ENCODE measurements around the gene ALOX5.
"Not testable (repeated sequence)": the region's sequence is repeated elsewhere in the genome, so short reads cannot be mapped to it uniquely, and the experiment has no call there.

ALOX5 gene

DNA sequence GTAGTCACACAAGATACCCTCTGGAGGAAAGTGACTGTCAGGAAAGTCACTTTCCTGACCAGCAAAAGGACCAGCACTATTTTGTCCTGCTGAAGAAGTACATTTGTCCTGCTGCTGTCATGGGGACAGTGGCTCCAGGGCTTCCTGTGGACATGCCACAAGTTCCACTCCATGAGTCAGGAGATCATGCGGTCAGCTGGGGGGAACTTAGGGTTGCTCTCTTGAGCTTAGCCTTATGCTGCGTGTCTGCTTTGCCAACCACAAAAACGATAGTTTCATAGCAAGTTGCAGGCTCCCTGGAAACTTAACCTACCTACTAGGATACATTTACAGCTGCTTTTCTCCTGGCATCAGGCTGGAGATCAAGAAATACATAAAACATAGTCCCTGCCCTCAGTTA lies 19.8 kb upstream of the ALOX5 start:
- TF ChIP-seq, protein P1, sequence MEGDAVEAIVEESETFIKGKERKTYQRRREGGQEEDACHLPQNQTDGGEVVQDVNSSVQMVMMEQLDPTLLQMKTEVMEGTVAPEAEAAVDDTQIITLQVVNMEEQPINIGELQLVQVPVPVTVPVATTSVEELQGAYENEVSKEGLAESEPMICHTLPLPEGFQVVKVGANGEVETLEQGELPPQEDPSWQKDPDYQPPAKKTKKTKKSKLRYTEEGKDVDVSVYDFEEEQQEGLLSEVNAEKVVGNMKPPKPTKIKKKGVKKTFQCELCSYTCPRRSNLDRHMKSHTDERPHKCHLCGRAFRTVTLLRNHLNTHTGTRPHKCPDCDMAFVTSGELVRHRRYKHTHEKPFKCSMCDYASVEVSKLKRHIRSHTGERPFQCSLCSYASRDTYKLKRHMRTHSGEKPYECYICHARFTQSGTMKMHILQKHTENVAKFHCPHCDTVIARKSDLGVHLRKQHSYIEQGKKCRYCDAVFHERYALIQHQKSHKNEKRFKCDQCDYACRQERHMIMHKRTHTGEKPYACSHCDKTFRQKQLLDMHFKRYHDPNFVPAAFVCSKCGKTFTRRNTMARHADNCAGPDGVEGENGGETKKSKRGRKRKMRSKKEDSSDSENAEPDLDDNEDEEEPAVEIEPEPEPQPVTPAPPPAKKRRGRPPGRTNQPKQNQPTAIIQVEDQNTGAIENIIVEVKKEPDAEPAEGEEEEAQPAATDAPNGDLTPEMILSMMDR (IDR thresholded peaks at IDR 0.05; ENCODE audit: insufficient read depth, low read depth, low read length, missing control alignments): no peak
- no peak overlapping the region for H3K4me3 ChIP-seq (ENCODE audit: low read depth, low read length)
- DNase-seq (ENCODE audit: low read depth): peak; percentile 63

DNA sequence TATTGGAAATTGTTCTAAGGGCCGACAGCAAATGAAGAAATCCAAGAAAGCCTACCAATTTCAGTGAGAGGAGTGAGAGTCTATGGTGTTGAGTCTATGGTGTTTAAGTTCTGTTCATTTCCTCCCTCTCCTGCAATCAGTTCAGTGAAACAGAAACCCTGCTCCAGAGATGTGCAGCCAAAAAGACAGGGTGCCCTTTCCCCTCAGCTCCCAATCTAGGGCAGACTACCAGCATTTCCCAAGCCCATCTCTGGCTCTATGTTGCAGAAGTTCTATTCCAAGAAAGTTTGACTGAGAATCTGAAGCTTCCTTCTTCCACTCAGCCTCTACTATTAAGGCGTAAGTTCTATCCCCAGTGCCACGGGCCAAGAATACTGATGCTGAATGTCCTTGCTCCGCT lies 18.5 kb upstream of the ALOX5 start:
- no peak overlapping the region for H3K4me3 ChIP-seq (ENCODE audit: low read depth, low read length)
- TF ChIP-seq, protein P1 (IDR thresholded peaks at IDR 0.05; ENCODE audit: insufficient read depth, low read depth, low read length, missing control alignments): no peak
- DNase-seq (ENCODE audit: low read depth): no peak

DNA sequence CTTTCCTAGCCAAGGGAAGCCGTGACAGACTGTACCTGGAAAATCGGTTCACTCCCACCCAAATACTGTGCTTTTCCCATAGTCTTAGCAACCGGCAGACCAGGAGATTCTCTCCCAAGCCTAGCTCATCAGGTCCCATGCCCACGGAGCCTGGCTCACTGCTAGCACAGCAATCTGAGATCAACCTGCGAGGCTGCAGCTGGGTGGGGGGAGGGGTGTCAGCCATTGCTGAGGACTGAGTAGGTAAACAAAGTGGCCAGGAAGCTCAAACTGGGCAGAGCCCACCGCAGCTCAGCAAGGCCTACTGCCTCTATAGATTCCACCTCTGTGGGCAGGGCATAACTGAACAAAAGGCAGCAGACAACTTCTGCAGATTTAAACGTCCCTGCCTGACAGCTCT lies 15.1 kb upstream of the ALOX5 start:
- DNase-seq (ENCODE audit: low read depth); H3K4me3 ChIP-seq (ENCODE audit: low read depth, low read length): not testable (repeated sequence)

DNA sequence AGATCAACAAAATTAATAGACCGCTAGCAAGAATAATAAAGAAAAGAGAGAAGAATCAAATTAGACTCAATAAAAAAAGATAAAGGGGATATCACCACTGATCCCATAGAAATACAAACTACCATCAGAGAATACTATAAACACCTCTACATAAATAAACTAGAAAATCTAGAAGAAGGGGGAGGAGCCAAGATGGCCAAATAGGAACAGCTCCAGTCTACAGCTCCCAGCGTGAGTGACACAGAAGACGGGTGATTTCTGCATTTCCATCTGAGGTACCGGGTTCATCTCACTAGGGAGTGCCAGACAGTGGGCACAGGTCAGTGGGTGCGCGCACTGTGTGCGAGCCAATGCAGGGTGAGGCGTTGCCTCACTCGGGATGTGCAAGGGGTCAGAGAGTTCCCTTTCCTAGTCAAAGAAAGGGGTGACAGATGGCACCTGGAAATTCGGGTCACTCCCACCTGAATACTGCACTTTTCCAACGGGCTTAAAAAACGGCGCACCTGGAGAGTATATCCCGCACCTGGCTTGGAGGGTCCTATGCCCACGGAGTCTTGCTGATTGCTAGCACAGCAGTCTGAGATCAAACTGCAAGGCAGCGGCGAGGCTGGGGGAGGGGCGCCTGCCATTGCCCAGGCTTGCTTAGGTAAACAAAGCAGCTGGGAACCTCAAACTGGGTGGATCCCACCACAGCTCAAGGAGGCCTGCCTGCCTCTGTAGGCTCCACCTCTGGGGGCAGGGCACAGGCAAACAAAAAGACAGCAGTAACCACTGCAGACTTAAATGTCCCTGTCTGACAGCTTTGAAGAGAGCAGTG lies 11.8 kb upstream of the ALOX5 start:
- not testable (repeated sequence) for DNase-seq (ENCODE audit: low read depth); H3K4me3 ChIP-seq (ENCODE audit: low read depth, low read length)

DNA sequence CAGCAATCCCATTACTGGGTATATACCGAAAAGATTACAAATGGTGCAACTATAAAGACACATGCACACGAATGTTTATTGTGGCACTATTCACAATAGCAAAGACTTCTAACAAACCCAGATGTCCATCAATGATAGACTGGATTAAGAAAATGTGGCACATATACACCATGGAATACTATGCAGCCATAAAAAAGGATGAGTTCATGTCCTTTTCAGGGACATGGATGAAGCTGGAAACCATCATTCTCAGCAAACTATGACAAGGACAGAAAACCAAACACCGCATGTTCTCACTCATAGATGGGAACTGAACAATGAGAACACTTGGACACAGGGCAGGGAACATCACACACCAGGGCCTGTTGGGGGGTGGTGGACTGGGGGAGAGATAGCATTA lies 6.4 kb upstream of the ALOX5 start:
- DNase-seq (ENCODE audit: low read depth); H3K4me3 ChIP-seq (ENCODE audit: low read depth, low read length): not testable (repeated sequence)

DNA sequence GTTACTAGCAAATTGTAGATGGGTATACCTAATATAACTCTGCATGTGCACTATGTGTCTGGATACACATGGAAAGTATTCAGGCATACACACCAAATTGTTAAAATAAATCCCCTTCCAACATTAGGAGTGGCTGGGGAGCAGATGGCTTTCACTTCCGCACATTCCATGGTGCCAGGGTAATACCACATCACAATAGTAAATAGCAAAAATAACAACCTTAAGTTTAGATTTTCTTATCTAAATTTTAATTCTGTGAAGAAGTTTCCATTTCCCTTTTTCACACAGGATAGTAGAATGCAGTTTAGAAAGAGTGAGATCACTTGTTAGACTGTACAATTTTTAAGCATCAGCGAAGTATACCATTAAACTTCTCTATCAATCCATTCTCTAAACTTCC lies 5.8 kb upstream of the ALOX5 start:
- TF ChIP-seq, protein P1 (IDR thresholded peaks at IDR 0.05; ENCODE audit: insufficient read depth, low read depth, low read length, missing control alignments): no peak
- DNase-seq (ENCODE audit: low read depth): no peak
- H3K4me3 ChIP-seq (ENCODE audit: low read depth, low read length): no peak overlapping the region

DNA sequence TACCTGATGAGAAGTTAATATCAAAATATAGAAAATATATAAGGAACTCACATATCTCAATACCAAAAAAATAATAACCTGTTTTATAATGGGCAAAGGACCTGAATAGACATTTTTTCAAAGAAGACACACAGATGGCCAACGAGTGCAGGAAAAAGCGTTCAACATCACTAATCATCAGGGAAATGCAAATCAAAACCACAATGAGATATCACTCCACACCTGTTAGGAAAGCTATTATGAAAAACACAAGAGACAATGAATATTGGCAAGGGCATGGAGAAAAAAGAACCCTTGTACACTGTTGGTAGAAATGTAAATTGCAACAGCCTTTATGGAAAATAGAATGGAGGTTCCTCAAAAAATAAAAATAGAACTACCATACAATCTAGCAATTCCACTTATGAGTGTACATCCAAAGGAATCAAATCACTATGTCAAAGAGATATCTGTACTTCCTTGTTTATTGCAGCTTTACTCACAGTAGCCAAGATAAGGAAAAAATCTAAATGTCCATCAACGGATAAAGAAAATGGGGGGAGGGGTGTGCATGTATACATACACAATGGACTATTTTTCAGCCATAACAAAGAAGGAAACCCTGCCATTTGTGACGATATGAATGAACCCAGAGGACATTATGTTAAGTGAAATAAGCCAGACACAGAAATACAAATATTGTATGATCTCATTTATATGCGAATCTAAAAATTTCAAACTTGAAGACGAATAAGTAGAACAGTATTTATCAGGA lies 3.6 kb upstream of the ALOX5 start:
- no peak for DNase-seq (ENCODE audit: low read depth)
- TF ChIP-seq, protein P1 (IDR thresholded peaks at IDR 0.05; ENCODE audit: insufficient read depth, low read depth, low read length, missing control alignments): no peak
- no peak overlapping the region for H3K4me3 ChIP-seq (ENCODE audit: low read depth, low read length)

DNA sequence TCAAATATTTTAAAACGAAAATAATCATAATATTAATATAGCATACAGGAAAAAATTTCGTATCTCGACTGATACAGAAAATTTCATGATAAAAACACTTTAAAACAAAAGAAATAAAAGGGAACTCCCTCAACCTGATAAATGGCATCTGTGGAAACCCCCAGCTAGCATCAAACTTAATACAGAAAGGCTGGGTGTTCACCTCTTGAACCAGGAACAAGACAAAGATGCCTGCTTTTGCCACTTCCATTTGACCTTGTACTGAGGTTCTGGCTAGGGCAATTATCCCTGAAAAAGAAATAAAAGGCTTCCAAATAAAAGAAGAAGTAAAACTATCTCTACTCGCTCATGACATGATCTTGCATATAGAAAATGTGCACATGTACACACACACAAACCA lies 2.5 kb upstream of the ALOX5 start:
- DNase-seq (ENCODE audit: low read depth): no peak
- no peak overlapping the region for H3K4me3 ChIP-seq (ENCODE audit: low read depth, low read length)
- TF ChIP-seq, protein P1 (IDR thresholded peaks at IDR 0.05; ENCODE audit: insufficient read depth, low read depth, low read length, missing control alignments): no peak
